ENCODE data around the gene SMIM10L2A.
"Not testable (repeated sequence)": the region's sequence is repeated elsewhere in the genome, so short reads cannot be mapped to it uniquely, and the experiment has no call there.

The SMIM10L2A gene

DNA sequence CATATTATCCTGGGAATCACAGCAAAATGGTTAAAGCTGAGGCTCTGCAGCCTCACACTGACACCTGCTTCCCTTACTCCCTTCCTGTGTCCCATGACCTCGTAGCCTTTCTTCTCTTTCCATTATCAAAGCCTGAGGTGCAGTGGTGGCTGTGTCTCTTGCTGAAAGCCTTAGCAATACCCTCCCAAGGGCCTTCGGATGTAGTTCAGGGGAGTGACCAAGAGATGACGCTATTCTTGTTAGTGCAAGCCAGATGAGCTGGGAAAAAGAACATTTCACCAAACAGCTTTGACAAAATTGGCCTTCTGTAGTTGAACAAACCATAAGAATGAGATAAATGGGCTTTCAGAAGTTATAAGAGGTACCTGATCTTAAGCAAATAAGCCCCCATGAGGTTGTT lies 31.6 kb downstream of the SMIM10L2A start:
- Mint-ChIP-seq H3K9me3 (no peaks in the 10 kb centered on the region), H3K4me1 (peaks cover 3% of the 10 kb centered on the region), H3K27ac (no peak overlapping the region), H3K27me3 (peaks cover 8% of the 10 kb centered on the region), H3K36me3 (no peaks in the 10 kb centered on the region), H3K4me3 (no peak overlapping the region)
- ATAC-seq (ENCODE audit: low read depth): no peak
- DNase-seq (ENCODE audit: low spot score in 2 of 2): no peak

DNA sequence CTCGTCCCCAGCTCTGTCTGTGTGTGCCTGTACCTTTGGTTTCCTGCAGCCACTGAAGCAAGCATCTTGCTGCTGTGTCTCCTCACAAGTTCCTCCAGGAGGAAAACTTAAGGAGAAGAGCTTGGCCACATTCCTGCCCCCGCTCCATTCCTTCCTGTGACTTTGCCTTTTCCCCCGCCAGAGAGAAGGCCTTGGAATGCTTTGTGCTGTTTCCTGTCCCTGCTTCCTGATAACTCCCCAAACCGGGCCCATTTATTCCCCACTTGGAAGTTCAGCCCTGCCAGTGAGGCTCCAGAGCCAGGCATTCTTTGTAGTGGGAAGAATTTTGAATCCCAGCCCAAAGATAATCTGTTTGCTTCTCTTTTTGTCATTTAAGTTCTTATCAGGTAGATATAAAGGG lies 33.1 kb downstream of the SMIM10L2A start:
- H3K9me3 Mint-ChIP-seq: no peaks in the 10 kb centered on the region
- H3K4me1 Mint-ChIP-seq: peaks cover 3% of the 10 kb centered on the region
- H3K27me3 Mint-ChIP-seq: peaks cover 8% of the 10 kb centered on the region
- H3K27ac Mint-ChIP-seq: no peak overlapping the region
- H3K4me3 Mint-ChIP-seq: no peak overlapping the region
- H3K36me3 Mint-ChIP-seq: no peaks in the 10 kb centered on the region
- ATAC-seq (ENCODE audit: low read depth): no peak
- DNase-seq (ENCODE audit: low spot score in 2 of 2): no peak

DNA sequence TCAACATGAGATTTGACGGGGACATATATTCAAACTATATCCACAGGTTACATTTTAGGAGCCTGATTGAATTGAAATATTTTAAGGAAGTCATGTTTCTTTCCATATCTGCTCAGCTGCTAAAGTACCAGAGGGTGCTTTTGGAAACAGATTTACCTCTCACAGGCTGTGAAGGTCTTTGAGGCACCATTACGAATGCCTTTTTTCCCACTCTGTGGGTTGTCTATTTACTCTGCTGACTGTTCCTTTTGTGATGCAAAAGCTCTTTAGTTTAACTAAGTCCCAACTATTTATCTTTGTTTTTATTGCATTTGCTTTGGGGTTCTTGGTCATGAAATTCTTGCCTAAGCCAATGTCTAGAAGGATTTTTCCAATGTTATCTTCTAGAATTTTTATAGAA lies 40.0 kb downstream of the SMIM10L2A start:
- H3K27ac Mint-ChIP-seq; H3K27me3 Mint-ChIP-seq; ATAC-seq (ENCODE audit: low read depth); H3K4me1 Mint-ChIP-seq; H3K4me3 Mint-ChIP-seq; H3K9me3 Mint-ChIP-seq; DNase-seq (ENCODE audit: low spot score in 2 of 2); H3K36me3 Mint-ChIP-seq: not testable (repeated sequence)

DNA sequence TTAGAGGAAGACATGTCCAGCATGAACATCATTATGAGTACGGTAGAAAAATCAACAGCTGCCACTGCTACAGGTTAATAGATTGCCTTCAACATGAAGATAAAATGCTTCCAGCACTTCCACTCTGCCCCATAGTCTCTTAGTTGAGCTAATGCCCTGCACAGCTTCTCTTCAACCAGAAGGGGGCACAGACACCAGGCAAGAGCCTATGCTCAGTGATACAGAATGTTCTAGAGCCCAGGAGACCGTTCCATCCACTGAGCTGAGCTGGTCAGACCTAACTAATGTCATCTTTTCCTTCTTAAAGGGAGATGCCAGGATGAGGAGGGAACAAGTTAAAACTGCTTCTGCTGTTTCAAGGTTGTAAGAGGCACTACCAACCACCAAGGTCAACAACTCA lies 42.2 kb downstream of the SMIM10L2A start:
- Mint-ChIP-seq H3K36me3 (no peaks in the 10 kb centered on the region), H3K27me3 (peaks cover 2% of the 10 kb centered on the region), H3K27ac (no peak overlapping the region), H3K4me1 (no peaks in the 10 kb centered on the region), H3K4me3 (no peak overlapping the region), H3K9me3 (no peaks in the 10 kb centered on the region)
- DNase-seq (ENCODE audit: low spot score in 2 of 2) (no peak), ATAC-seq (ENCODE audit: low read depth) (no peak)

DNA sequence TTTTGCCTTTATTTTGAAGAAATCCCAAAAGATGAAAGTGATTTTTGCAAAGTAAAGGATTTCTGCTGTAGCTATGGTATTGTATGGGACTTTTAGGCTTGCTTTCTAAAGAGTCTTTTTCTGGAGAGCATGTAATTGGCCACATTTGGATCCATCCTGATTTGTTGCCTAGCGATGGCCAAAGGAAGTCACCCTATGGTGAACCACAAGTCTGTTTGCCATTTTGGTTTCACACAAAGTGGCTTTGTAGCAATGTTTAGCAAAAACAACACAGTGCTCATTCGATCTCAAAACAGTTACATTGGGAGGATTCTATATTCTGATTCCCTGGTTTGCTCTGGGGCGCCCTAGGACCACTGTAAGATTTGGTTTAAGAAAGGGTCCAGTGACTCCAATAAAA lies 54.6 kb downstream of the SMIM10L2A start:
- DNase-seq (ENCODE audit: low spot score in 2 of 2): no peak
- no peak for ATAC-seq (ENCODE audit: low read depth)
- H3K4me3 Mint-ChIP-seq: no peak overlapping the region
- H3K4me1 Mint-ChIP-seq: no peaks in the 10 kb centered on the region
- no peaks in the 10 kb centered on the region for H3K36me3 Mint-ChIP-seq
- H3K27ac Mint-ChIP-seq: no peak overlapping the region
- no peaks in the 10 kb centered on the region for H3K9me3 Mint-ChIP-seq
- H3K27me3 Mint-ChIP-seq: peaks cover 3% of the 10 kb centered on the region

DNA sequence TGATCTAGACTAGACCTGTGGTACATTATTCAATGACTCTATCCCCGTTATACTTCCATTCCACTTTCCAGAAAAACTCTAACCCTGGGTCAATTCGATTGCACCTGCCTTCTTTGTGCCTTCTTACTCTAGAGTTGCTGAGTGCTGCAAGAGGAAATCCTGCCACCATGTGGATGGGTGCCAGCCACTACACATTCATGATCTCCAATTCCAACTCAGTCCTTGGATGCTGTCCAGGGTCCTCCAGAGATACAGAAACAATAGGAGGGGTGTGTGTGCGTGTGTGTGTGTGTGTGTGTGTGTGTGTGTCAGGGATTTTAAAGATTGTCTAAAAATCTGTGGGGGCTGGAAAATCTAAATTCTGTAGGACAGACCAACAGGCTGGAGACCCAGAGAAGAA lies 55.8 kb downstream of the SMIM10L2A start:
- peak; percentile 38 for ATAC-seq (ENCODE audit: low read depth)
- H3K4me3 Mint-ChIP-seq: no peak overlapping the region
- DNase-seq (ENCODE audit: low spot score in 2 of 2): peak in 1 of 2 donors; percentile 3
- H3K4me1 Mint-ChIP-seq: no peaks in the 10 kb centered on the region
- H3K9me3 Mint-ChIP-seq: no peaks in the 10 kb centered on the region
- no peaks in the 10 kb centered on the region for H3K36me3 Mint-ChIP-seq
- H3K27me3 Mint-ChIP-seq: peaks cover 2% of the 10 kb centered on the region
- no peak overlapping the region for H3K27ac Mint-ChIP-seq

Data from memory B cell (primary cell).